NCI-H1694 treated with DMSO at 0.1 percent for 48 hours (cell line): Measurements from ENCODE around the gene ENPP3.

ENCODE experiments used
- DNase-seq: peaks from one replicate; lab custom pipeline; 2025; lab: John Stamatoyannopoulos, UW

Gene ENPP3

GRCh38 chr6:131642987-131643611, 6.0 kb downstream of the ENPP3 start:
- DNase-seq = no peak

GRCh38 chr6:131643855-131644460, 6.9 kb downstream of the ENPP3 start:
- DNase-seq = no peak

- DNase-seq = no peak
Observed at GRCh38 chr6:131644921-131645320, 7.8 kb downstream of the ENPP3 start.

GRCh38 chr6:131645846-131646245, 8.7 kb downstream of the ENPP3 start:
- DNase-seq = no peak

- DNase-seq = no peak
Observed at GRCh38 chr6:131646249-131646670, 9.2 kb downstream of the ENPP3 start.

GRCh38 chr6:131651782-131652181, 14.7 kb downstream of the ENPP3 start:
- DNase-seq = no peak

GRCh38 chr6:131652472-131652871, 15.4 kb downstream of the ENPP3 start:
- DNase-seq = no peak

- no peak for DNase-seq
Observed at GRCh38 chr6:131654326-131654725, 17.2 kb downstream of the ENPP3 start.

- no peak for DNase-seq
Observed at GRCh38 chr6:131655387-131655786, 18.3 kb downstream of the ENPP3 start.

GRCh38 chr6:131655951-131656350, 18.8 kb downstream of the ENPP3 start:
- no peak for DNase-seq

GRCh38 chr6:131656667-131657066, 19.6 kb downstream of the ENPP3 start:
- DNase-seq = no peak

GRCh38 chr6:131657222-131657621, 20.1 kb downstream of the ENPP3 start:
- no peak for DNase-seq

- DNase-seq = no peak
Observed at GRCh38 chr6:131657630-131658111, 20.6 kb downstream of the ENPP3 start.

GRCh38 chr6:131658287-131658686, 21.2 kb downstream of the ENPP3 start:
- no peak for DNase-seq

- DNase-seq = no peak
Observed at GRCh38 chr6:131660195-131660594, 23.1 kb downstream of the ENPP3 start.

- DNase-seq = no peak
Observed at GRCh38 chr6:131663578-131664165, 26.6 kb downstream of the ENPP3 start.

GRCh38 chr6:131669891-131670290, 32.8 kb downstream of the ENPP3 start:
- no peak for DNase-seq

GRCh38 chr6:131673184-131673583, 36.1 kb downstream of the ENPP3 start:
- DNase-seq = no peak

GRCh38 chr6:131678442-131678841, 41.3 kb downstream of the ENPP3 start:
- no peak for DNase-seq

- DNase-seq = no peak
Observed at GRCh38 chr6:131680868-131681267, 43.8 kb downstream of the ENPP3 start.

GRCh38 chr6:131681585-131681984, 44.5 kb downstream of the ENPP3 start:
- DNase-seq = no peak

- DNase-seq = no peak
Observed at GRCh38 chr6:131682442-131682841, 45.3 kb downstream of the ENPP3 start.

- no peak for DNase-seq
Observed at GRCh38 chr6:131683479-131683878, 46.4 kb downstream of the ENPP3 start.
